H9 (cell line): Measurements from ENCODE around the gene OSCAR. TPM values are rescaled to one million over a fixed set of nuclear protein-coding genes. Genes with fewer than 3 reads are reported as not detected.

Experiments used
- DNase-seq: peaks from one replicate; pipeline ENCODE4 v3.0.0-alpha.2; 2017
- H2AFZ ChIP-seq: one replicate; pipeline ENCODE4 v1.6.1; 2013; ENCODE audit warnings: mild to moderate bottlenecking, low read length, control low read depth, moderate library complexity
- H2AK5ac ChIP-seq: 2 replicates; pipeline ENCODE4 v1.6.1; 2013; ENCODE audit warnings: low read length, control low read depth, mixed read lengths; ENCODE audit not compliant: insufficient read length
- H2BK120ac ChIP-seq: one replicate; pipeline ENCODE4 v1.6.1; 2013; ENCODE audit warnings: low read depth, mild to moderate bottlenecking, low read length, control low read depth, inconsistent platforms; ENCODE audit not compliant: poor library complexity, severe bottlenecking
- H2BK12ac ChIP-seq: 2 replicates; pipeline ENCODE4 v1.6.1; 2013; ENCODE audit warnings: low read length, control low read depth, mixed read lengths, low read depth; ENCODE audit not compliant: insufficient read length
- H2BK15ac ChIP-seq: 2 replicates; pipeline ENCODE4 v1.6.1; 2013; ENCODE audit warnings: low read depth, low read length, control low read depth
- H2BK20ac ChIP-seq: one replicate; pipeline ENCODE4 v1.6.1; 2013; ENCODE audit warnings: low read depth, mild to moderate bottlenecking, low read length, control low read depth, inconsistent platforms; ENCODE audit not compliant: poor library complexity, severe bottlenecking
- H2BK5ac ChIP-seq: 2 replicates; pipeline ENCODE4 v1.6.1; 2013; ENCODE audit warnings: low read length, control low read depth, mixed read lengths; ENCODE audit not compliant: insufficient read length
- H3K14ac ChIP-seq: 2 replicates; pipeline ENCODE4 v1.6.1; 2013; ENCODE audit warnings: low read length, control low read depth; ENCODE audit not compliant: insufficient read depth
- H3K18ac ChIP-seq: 2 replicates; pipeline ENCODE4 v1.6.1; 2013; ENCODE audit warnings: low read depth, mild to moderate bottlenecking, mixed read lengths, low read length, control low read depth; ENCODE audit not compliant: insufficient read length
- H3K23ac ChIP-seq: 2 replicates; pipeline ENCODE4 v1.6.1; 2013; ENCODE audit warnings: low read length, control low read depth, mixed read lengths, low read depth; ENCODE audit not compliant: insufficient read length
- H3K23me2 ChIP-seq: 2 replicates; pipeline ENCODE4 v1.6.1; 2013; ENCODE audit warnings: low read depth, mild to moderate bottlenecking, mixed read lengths, low read length, control low read depth; ENCODE audit not compliant: insufficient read length, poor library complexity, severe bottlenecking
- H3K27ac ChIP-seq: 2 replicates; pipeline ENCODE4 v1.5.1; 2013; ENCODE audit warnings: low read length, control low read depth, mixed read lengths, low read depth; ENCODE audit not compliant: insufficient read length
- H3K27me3 ChIP-seq: 2 replicates; pipeline ENCODE4 v1.6.1; 2013; ENCODE audit warnings: low read length, control low read depth, inconsistent platforms; ENCODE audit not compliant: insufficient read depth
- H3K4ac ChIP-seq: 2 replicates; pipeline ENCODE4 v1.6.1; 2013; ENCODE audit warnings: low read depth, mild to moderate bottlenecking, control low read depth, inconsistent platforms, low read length, moderate library complexity
- H3K4me1 ChIP-seq: 2 replicates; pipeline ENCODE4 v1.6.1; 2013; ENCODE audit warnings: low read length, control low read depth, inconsistent platforms; ENCODE audit not compliant: insufficient read depth
- H3K4me2 ChIP-seq: 2 replicates; pipeline ENCODE4 v1.6.1; 2013; ENCODE audit warnings: low read length, control low read depth, mixed read lengths; ENCODE audit not compliant: insufficient read length, insufficient read depth
- H3K56ac ChIP-seq: 2 replicates; pipeline ENCODE4 v1.6.1; 2013; ENCODE audit warnings: low read depth, mild to moderate bottlenecking, mixed read lengths, low read length, control low read depth; ENCODE audit not compliant: insufficient read length
- H3K79me1 ChIP-seq: 2 replicates; pipeline ENCODE4 v1.6.1; 2013; ENCODE audit warnings: low read depth, mild to moderate bottlenecking, moderate library complexity, low read length, control low read depth, inconsistent platforms; ENCODE audit not compliant: insufficient read depth, poor library complexity, severe bottlenecking
- H3K79me2 ChIP-seq: 2 replicates; pipeline ENCODE4 v1.6.1; 2013; ENCODE audit warnings: low read length, control low read depth, inconsistent platforms; ENCODE audit not compliant: insufficient read depth
- H3K9ac ChIP-seq: 2 replicates; pipeline ENCODE4 v1.6.1; 2013; ENCODE audit warnings: low read length, control low read depth, mixed read lengths; ENCODE audit not compliant: insufficient read length; ENCODE audit errors: extremely low read depth
- H3K9me3 ChIP-seq: one replicate; pipeline ENCODE4 v1.6.1; 2013; ENCODE audit warnings: low read depth, low read length, inconsistent platforms; ENCODE audit not compliant: control insufficient read depth
- H3T11ph ChIP-seq: one replicate; pipeline ENCODE4 v1.6.1; 2013; ENCODE audit warnings: mild to moderate bottlenecking, low read length, control low read depth, inconsistent platforms
- H4K20me1 ChIP-seq: one replicate; pipeline ENCODE4 v1.6.1; 2013; ENCODE audit not compliant: control insufficient read depth, insufficient read length, insufficient read depth
- H4K5ac ChIP-seq: 2 replicates; pipeline ENCODE4 v1.6.1; 2013; ENCODE audit warnings: low read depth, mild to moderate bottlenecking, mixed read lengths, low read length, control low read depth; ENCODE audit not compliant: insufficient read length
- H4K8ac ChIP-seq: replicated peaks from 2 replicates; pipeline ENCODE4 v1.6.1; 2013; ENCODE audit warnings: low read length, control low read depth, mixed read lengths, low read depth; ENCODE audit not compliant: insufficient read length
- H4K91ac ChIP-seq: 2 replicates; pipeline ENCODE4 v1.6.1; 2013; ENCODE audit warnings: low read depth, mild to moderate bottlenecking, moderate library complexity, mixed read lengths, low read length, control low read depth; ENCODE audit not compliant: insufficient read length
- H3K27ac Mint-ChIP-seq, 3 experiments: 2 replicates in 2 of 3; 3 replicates in 1 of 3; pipeline ENCODE4 v1.8.0; 2020 to 2021; ENCODE audit warnings: mixed read lengths in 3 of 3, mild to moderate bottlenecking in 1 of 3, moderate library complexity in 1 of 3
- H3K27me3 Mint-ChIP-seq: 2 replicates; pipeline ENCODE4 v1.8.0; 2021; ENCODE audit warnings: low read depth, mild to moderate bottlenecking, moderate library complexity, mixed read lengths
- H3K36me3 Mint-ChIP-seq, 3 experiments: 2 replicates in 2 of 3; 3 replicates in 1 of 3; pipeline ENCODE4 v1.8.0; 2020 to 2021; ENCODE audit warnings: low read depth in 3 of 3, mixed read lengths in 3 of 3; ENCODE audit not compliant: insufficient read depth in 1 of 3
- H3K4me1 Mint-ChIP-seq, 2 experiments: 2 replicates each; pipeline ENCODE4 v1.8.0; 2020; ENCODE audit warnings: mixed read lengths in 2 of 2
- H3K4me3 Mint-ChIP-seq, 2 experiments: 2 replicates in 1 of 2; 3 replicates in 1 of 2; pipeline ENCODE4 v1.8.0; 2020 to 2021; ENCODE audit warnings: mild to moderate bottlenecking in 2 of 2, mixed read lengths in 2 of 2, moderate library complexity in 1 of 2
- H3K9me3 Mint-ChIP-seq, 2 experiments: 2 replicates in 1 of 2; 3 replicates in 1 of 2; pipeline ENCODE4 v1.8.0; 2020; ENCODE audit warnings: mild to moderate bottlenecking in 2 of 2, mixed read lengths in 2 of 2, moderate library complexity in 1 of 2
- CTCF ChIP-seq: fragments of 200-600 bp; sonication (generic); conservative IDR thresholded peaks from 3 replicates; pipeline ENCODE4 v1.8.0; 2021; ENCODE audit warnings: antibody characterized with exemption, mild to moderate bottlenecking
- WGBS: extraction: QIAGEN DNeasy Blood & Tissue Kit; methylation state at CpG from one replicate; pipeline ENCODE4 v1.1.7; 2013; ENCODE audit warnings: missing lambda C conversion rate, low lambda C conversion rate, mixed read lengths; ENCODE audit not compliant: insufficient read length; ENCODE audit errors: extremely low coverage; 5-methylcytosine and 5-hydroxymethylcytosine counted together
- total RNA-seq: library from RNA; stranded (reverse); gene quantifications from 2 replicates; pipeline ENCODE4 v1.2.1, GENCODE V29; 2021

OSCAR gene
- total RNA-seq, 1 experiment from 2014 or later, result 0.24 TPM

GRCh38 chr19:54077334-54077733, 23.3 kb downstream of the OSCAR start:
- Histone ChIP-seq H4K91ac (no peak overlapping the region), H2BK5ac (no peak overlapping the region), H3K4me1 (no peaks in the 10 kb centered on the region), H3K27me3 (no peaks in the 10 kb centered on the region), H3K9ac (no peak overlapping the region), H3K18ac (no peak overlapping the region), H3K79me2 (no peaks in the 10 kb centered on the region), H2BK120ac (no peak overlapping the region), H2BK15ac (no peak overlapping the region), H3K9me3 (peaks cover 6% of the 10 kb centered on the region), H3K4me2 (no peak overlapping the region), H3K23me2 (no peaks in the 10 kb centered on the region), H2AK5ac (no peak overlapping the region), H3K27ac (no peak overlapping the region), H3K23ac (no peak overlapping the region), H4K20me1 (no peaks in the 10 kb centered on the region), H3K79me1 (no peaks in the 10 kb centered on the region), H3K14ac (no peak overlapping the region), H2AFZ (no peak overlapping the region), H4K8ac (no peak overlapping the region), H3K56ac (no peak overlapping the region), H3K4ac (no peak overlapping the region), H4K5ac (no peak overlapping the region), H2BK12ac (no peak overlapping the region), H3T11ph (no peak overlapping the region), H2BK20ac (no peak overlapping the region)
- no peak for TF ChIP-seq CTCF
- Mint-ChIP-seq H3K27ac (no peak overlapping the region), H3K36me3 (peaks cover 0 to 5% (median 1%) of the 10 kb centered on the region in 3 experiments; a peak in 4 of 7 replicates), H3K4me3 (no peak overlapping the region), H3K27me3 (peaks cover 2% of the 10 kb centered on the region; the same call in 1 of the 2 replicates), H3K4me1 (peaks cover 0 to 5% of the 10 kb centered on the region in 2 experiments; a peak in 1 of 4 replicates), H3K9me3 (peaks cover 17 to 18% of the 10 kb centered on the region in 2 experiments)
- no peak for DNase-seq
- WGBS, result no CpG with 5 or more reads among the region's 5 CpGs
